Psoas muscle (tissue), 8 donors: ENCODE results near the gene SUFU. TPM values are rescaled to one million over a fixed set of nuclear protein-coding genes. Genes with fewer than 3 reads are reported as not detected.

Experiments used
- ATAC-seq, 4 donors: fragments of 200-7000 bp; cut with Tn5 transposase; one replicate each; pipeline ENCODE4 v1.9.1; 2020; ENCODE audit warnings: moderate library complexity in 3 of 4, mild to moderate bottlenecking in 2 of 4
- DNase-seq, 2 donors: peaks; one replicate each; pipeline ENCODE4 v3.0.0-alpha.2; 2020
- H3K27ac ChIP-seq: fragments of 200-600 bp; one replicate; pipeline ENCODE4 v1.8.0; 2022
- H3K27me3 ChIP-seq, 3 donors: fragments of 200-600 bp in 1 of 3; one replicate each; pipeline versions ENCODE4 v1.6.1 to v1.8.0; 2013 to 2022; ENCODE audit warnings: low read length in 2 of 3, mild to moderate bottlenecking in 2 of 3, moderate library complexity in 1 of 3; ENCODE audit not compliant: insufficient read depth in 3 of 3
- H3K36me3 ChIP-seq, 2 donors: fragments of 200-600 bp in 1 of 2; one replicate each; pipeline versions ENCODE4 v1.6.1 to v1.8.0; 2013 to 2022; ENCODE audit warnings: low read depth in 1 of 2, mild to moderate bottlenecking in 1 of 2, moderate library complexity in 1 of 2; ENCODE audit not compliant: insufficient read depth in 1 of 2
- H3K4me1 ChIP-seq: fragments of 200-600 bp; one replicate; pipeline ENCODE4 v1.8.0; 2022
- H3K4me3 ChIP-seq: fragments of 200-600 bp; one replicate; pipeline ENCODE4 v1.8.0; 2022; ENCODE audit warnings: mild to moderate bottlenecking
- H3K9me3 ChIP-seq: fragments of 200-600 bp; one replicate; pipeline ENCODE4 v1.8.0; 2022
- CTCF ChIP-seq: fragments of 200-600 bp; IDR thresholded peaks from one replicate; pipeline ENCODE4 v1.8.0; 2022; ENCODE audit warnings: antibody characterized with exemption
- WGBS, 3 donors: extraction: QIAGEN DNeasy Blood & Tissue Kit; methylation state at CpG; one replicate each; pipeline versions ENCODE4 v1.1.6 to v1.1.7; 2013; 5-methylcytosine and 5-hydroxymethylcytosine counted together
- intact Hi-C, 2 donors: fragments of 100-400 bp; cut with DNase I; formaldehyde crosslinking; loops; one replicate each; pipeline versions ENCODE4 v1.11.0 to v1.14.2; 2022
- polyA plus RNA-seq, 3 donors: library from polyadenylated mRNA; stranded (reverse); fragments of 200-250 nt; gene quantifications; one replicate each; pipeline ENCODE4 v1.2.3, GENCODE V29; 2013
- total RNA-seq, 4 donors: library from RNA; stranded (reverse); fragmentation: NEBNext Ultra II Directional in 2 of 4; extraction: Animal tissue kit (Norgen Biotek cat#: 25700) in 2 of 4; gene quantifications; one replicate each; pipeline versions ENCODE4 v1.2.1 to v1.2.4, GENCODE V29; 2021 to 2023
- donor health status: healthy with polysubstance abuse.
- donor health status: DM: no; HTN: no; CAD: no; lungs with moderate emphysema.
- donor health status: Bipolar disorder and iron deficiency.
- donor health status: healthy.
- donor health status: DM: yes; HTN: yes; CAD: no.
- donor health status: DM: no; HTN: no; CAD: no.
- donor health status: DM: no; HTN: no; CAD: no.
- donor health status: DM: yes; HTN: yes; CAD: no.

SUFU gene
- total and polyA plus RNA-seq, 7 donors, result 2.1 to 6.8 (median 5.1) TPM

GRCh38 chr10:102632394-102633111 is 128.8 kb downstream of the SUFU start:
- intact Hi-C loops, result no loop called here

GRCh38 chr10:102633287-102633686 is 129.5 kb downstream of the SUFU start:
- Histone ChIP-seq H3K9me3 (no peaks in the 10 kb centered on the region), H3K4me3 (peak overlapping the region; percentile 18), H3K27me3 (no peaks in the 10 kb centered on the region), H3K4me1 (peaks cover 42% of the 10 kb centered on the region), H3K36me3 (no peaks in the 10 kb centered on the region), H3K27ac (peak overlapping the region; percentile 85)
- 5 to 18% (median 14%) methylated on average over 6 of the region's 6 CpGs for WGBS, 3 donors
- peak; percentile 55 to 59 for DNase-seq
- intact Hi-C loops, result no loop called here
- no peak for TF ChIP-seq CTCF
- peak in 3 of 4 donors; percentile 14 to 31 (median 22) for ATAC-seq

More at GRCh38 chr10:102632394-102633111, 128.8 kb downstream of the SUFU start:
- H3K27me3 ChIP-seq, result no peaks in the 10 kb centered on the region
- H3K36me3 ChIP-seq, result no peaks in the 10 kb centered on the region
- H3K27ac ChIP-seq, result peak overlapping the region; percentile 85
- WGBS, 3 donors, result 24 to 28% (median 26%) methylated on average over 5 of the region's 5 CpGs
- DNase-seq, result peak; percentile 30 to 68
- TF ChIP-seq CTCF, result no peak
- H3K4me1 ChIP-seq, result peaks cover 50% of the 10 kb centered on the region
- peak overlapping the region; percentile 18 for H3K4me3 ChIP-seq
- peak; percentile 53 to 78 (median 66) for ATAC-seq
- no peaks in the 10 kb centered on the region for H3K9me3 ChIP-seq

GRCh38 chr10:102633848-102634247 is 130.1 kb downstream of the SUFU start:
- ATAC-seq, result peak in 1 of 4 donors; percentile 6
- H3K9me3 ChIP-seq, result no peaks in the 10 kb centered on the region
- peaks cover 37% of the 10 kb centered on the region for H3K4me1 ChIP-seq
- 57 to 64% (median 60%) methylated on average over 5 of the region's 5 CpGs for WGBS, 3 donors
- H3K36me3 ChIP-seq, result no peaks in the 10 kb centered on the region
- no peak overlapping the region for H3K4me3 ChIP-seq
- peak; percentile 6 to 29 for DNase-seq
- H3K27me3 ChIP-seq, result no peaks in the 10 kb centered on the region
- H3K27ac ChIP-seq, result peak overlapping the region; percentile 85
- intact Hi-C loops, result no loop called here
- TF ChIP-seq CTCF, result no peak

GRCh38 chr10:102634686-102635085 is 130.9 kb downstream of the SUFU start:
- Histone ChIP-seq H3K9me3 (no peaks in the 10 kb centered on the region), H3K27me3 (no peaks in the 10 kb centered on the region), H3K4me3 (no peak overlapping the region), H3K36me3 (no peaks in the 10 kb centered on the region), H3K4me1 (peaks cover 31% of the 10 kb centered on the region), H3K27ac (peak overlapping the region; percentile 85)
- TF ChIP-seq CTCF, result no peak
- peak; percentile 9 to 28 for DNase-seq
- WGBS, 3 donors, result 69 to 70% (median 70%) methylated on average over 3 to 4 of the region's 4 CpGs
- intact Hi-C loops, result no loop called here
- ATAC-seq, result no peak

- H3K27me3 ChIP-seq, result no peaks in the 10 kb centered on the region
- intact Hi-C loops, result no loop called here
- no peak overlapping the region for H3K4me3 ChIP-seq
- WGBS, 3 donors, result 52 to 56% (median 54%) methylated on average over 4 of the region's 4 CpGs
- H3K9me3 ChIP-seq, result no peaks in the 10 kb centered on the region
- DNase-seq (no peak), ATAC-seq (no peak)
- H3K27ac ChIP-seq, result peak overlapping the region; percentile 23
- no peak for TF ChIP-seq CTCF
- no peaks in the 10 kb centered on the region for H3K36me3 ChIP-seq
- H3K4me1 ChIP-seq, result peaks cover 31% of the 10 kb centered on the region
Measured at GRCh38 chr10:102635377-102635776, 131.6 kb downstream of the SUFU start.
